IMR-90 (cell line): ENCODE data around the gene UBE2S. TPM values are rescaled to one million over a fixed set of nuclear protein-coding genes. Genes with fewer than 3 reads are reported as not detected.

ENCODE experiments used
- ATAC-seq: fragments of 200-7000 bp; cut with Tn5 transposase; 2 replicates; pipeline ENCODE4 v1.9.1; 2020; ENCODE audit warnings: low read depth, mild to moderate bottlenecking, moderate library complexity
- BruUV-seq: library from RNA; stranded (reverse); fragments of 400-500 nt; replicated peaks from 2 replicates; lab custom pipeline; 2021; lab: Mats Ljungman, UMichigan
- CTCF ChIA-PET: fragments of 300-600 bp; formaldehyde crosslinking; extraction: SDS; loops from one replicate; lab custom pipeline; 2021; ENCODE audit warnings: antibody characterized with exemption; lab: Yijun Ruan, JAX
- POLR2A ChIA-PET: fragments of 300-600 bp; sonication (Branson Sonifier 250); formaldehyde crosslinking; loops from one replicate; lab custom pipeline; 2022; ENCODE audit warnings: antibody characterized with exemption; ENCODE audit not compliant: unreplicated experiment; lab: Charles Lee
- DNase-seq: peaks from one replicate; pipeline ENCODE4 v3.0.0; 2013
- H2AFZ ChIP-seq: replicated peaks from 2 replicates; pipeline ENCODE3; 2013; ENCODE audit warnings: low read length, mild to moderate bottlenecking; ENCODE audit not compliant: poor library complexity
- H2AK5ac ChIP-seq: 2 replicates; pipeline ENCODE4 v1.6.1; 2013; ENCODE audit warnings: low read depth, low read length, inconsistent platforms
- H2AK9ac ChIP-seq: replicated peaks from 2 replicates; pipeline ENCODE3; 2013; ENCODE audit warnings: mild to moderate bottlenecking, low read depth, low read length, moderate library complexity; ENCODE audit not compliant: poor library complexity
- H2BK120ac ChIP-seq: 2 replicates; pipeline ENCODE4 v1.6.1; 2013; ENCODE audit warnings: low read depth, low read length, inconsistent platforms
- H2BK15ac ChIP-seq: 3 replicates; pipeline ENCODE4 v1.6.1; 2013; ENCODE audit warnings: low read depth, low read length, inconsistent platforms
- H2BK20ac ChIP-seq: 2 replicates; pipeline ENCODE4 v1.6.1; 2013; ENCODE audit warnings: low read depth, mild to moderate bottlenecking, inconsistent platforms, low read length, moderate library complexity
- H2BK5ac ChIP-seq: 2 replicates; pipeline ENCODE4 v1.6.1; 2013; ENCODE audit warnings: mild to moderate bottlenecking, low read depth, low read length, inconsistent platforms; ENCODE audit not compliant: poor library complexity, severe bottlenecking
- H3K14ac ChIP-seq: replicated peaks from 2 replicates; pipeline ENCODE4 v1.6.1; 2013; ENCODE audit warnings: low read depth, low read length, inconsistent platforms
- H3K18ac ChIP-seq: 2 replicates; pipeline ENCODE4 v1.6.1; 2013; ENCODE audit warnings: low read depth, low read length, control low read depth
- H3K23ac ChIP-seq: 2 replicates; pipeline ENCODE4 v1.6.1; 2013; ENCODE audit warnings: low read depth, low read length, inconsistent platforms
- H3K27ac ChIP-seq: 2 replicates; pipeline ENCODE4 v1.5.1; 2013; ENCODE audit warnings: mild to moderate bottlenecking, control low read depth, low read length; ENCODE audit not compliant: insufficient read depth
- H3K27me3 ChIP-seq: 2 replicates; pipeline ENCODE4 v1.6.1; 2013; ENCODE audit warnings: low read length; ENCODE audit not compliant: control insufficient read depth, insufficient read depth
- H3K36me3 ChIP-seq: 2 replicates; pipeline ENCODE4 v1.6.1; 2013; ENCODE audit warnings: low read length, mixed read lengths; ENCODE audit not compliant: control insufficient read depth, insufficient read depth
- H3K4ac ChIP-seq: 2 replicates; pipeline ENCODE4 v1.6.1; 2013; ENCODE audit warnings: low read depth, low read length, inconsistent platforms
- H3K4me1 ChIP-seq: 2 replicates; pipeline ENCODE4 v1.6.1; 2013; ENCODE audit warnings: low read length, mixed read lengths; ENCODE audit not compliant: control insufficient read depth, insufficient read depth
- H3K4me2 ChIP-seq: 2 replicates; pipeline ENCODE4 v1.6.1; 2013; ENCODE audit warnings: low read depth, mild to moderate bottlenecking, control low read depth, low read length, moderate library complexity
- H3K4me3 ChIP-seq: 2 replicates; pipeline ENCODE4 v1.5.1; 2013; ENCODE audit warnings: low read depth, mild to moderate bottlenecking, control low read depth, low read length, moderate library complexity; ENCODE audit not compliant: insufficient read depth
- H3K56ac ChIP-seq: 2 replicates; pipeline ENCODE4 v1.6.1; 2013; ENCODE audit warnings: low read length, inconsistent platforms; ENCODE audit not compliant: insufficient read depth; ENCODE audit errors: extremely low read depth
- H3K79me1 ChIP-seq, 2 experiments: 2 replicates each; pipeline ENCODE4 v1.6.1; 2013; ENCODE audit warnings: low read length in 2 of 2, inconsistent platforms in 1 of 2, low read depth in 1 of 2
- H3K9ac ChIP-seq: 2 replicates; pipeline ENCODE4 v1.6.1; 2013; ENCODE audit warnings: low read depth, low read length, control low read depth
- H3K9me1 ChIP-seq: 2 replicates; pipeline ENCODE4 v1.6.1; 2013; ENCODE audit warnings: low read length, inconsistent platforms; ENCODE audit not compliant: insufficient read depth
- H3K9me3 ChIP-seq: 2 replicates; pipeline ENCODE4 v1.6.1; 2013; ENCODE audit warnings: low read length; ENCODE audit not compliant: control insufficient read depth, insufficient read depth
- H4K20me1 ChIP-seq: 2 replicates; pipeline ENCODE4 v1.6.1; 2013; ENCODE audit warnings: low read length, inconsistent platforms; ENCODE audit not compliant: insufficient read depth
- H4K5ac ChIP-seq: 2 replicates; pipeline ENCODE4 v1.6.1; 2013; ENCODE audit warnings: mild to moderate bottlenecking, low read depth, low read length, control low read depth
- H4K8ac ChIP-seq, 2 experiments: 2 replicates each; pipeline ENCODE4 v1.6.1; 2013; ENCODE audit warnings: low read depth in 2 of 2, low read length in 2 of 2, control low read depth in 1 of 2, inconsistent platforms in 1 of 2
- H4K91ac ChIP-seq: 2 replicates; pipeline ENCODE4 v1.6.1; 2013; ENCODE audit warnings: low read depth, low read length, inconsistent platforms; ENCODE audit not compliant: insufficient read depth
- CHD1 ChIP-seq: IDR thresholded peaks from 2 replicates; pipeline ENCODE4 v1.6.1; 2012; ENCODE audit warnings: low read depth, low read length, improper control_type of control experiment
- NFE2L2 ChIP-seq: fragments of 150-350 bp; IDR thresholded peaks from 2 replicates; pipeline ENCODE4 v1.6.1; 2016; ENCODE audit warnings: low read depth, mild to moderate bottlenecking, low read length
- WGBS, 2 experiments: methylation state at CpG; one replicate each; pipeline versions ENCODE4 v1.1.5 to v1.1.7; 2013; ENCODE audit warnings: missing lambda C conversion rate in 2 of 2; ENCODE audit not compliant: insufficient read length in 1 of 2; ENCODE audit errors: extremely low coverage in 2 of 2; 5-methylcytosine and 5-hydroxymethylcytosine counted together
- dilution Hi-C: fragments of 300-500 bp; cut with HindIII; formaldehyde crosslinking; loops from one replicate; pipeline ENCODE4 v1.14.3; 2018; ENCODE audit warnings: low sequenced_read_pairs; ENCODE audit not compliant: unreplicated experiment
- in situ Hi-C: fragments of 300-500 bp; cut with MboI; formaldehyde crosslinking; loops from 3 replicates; pipeline ENCODE4 v1.14.3; 2019; ENCODE audit warnings: low sequenced_read_pairs, inconsistent platforms, mixed read lengths
- intact Hi-C: fragments of 100-400 bp; cut with micrococcal nuclease; formaldehyde crosslinking; loops from 2 replicates; pipeline ENCODE4 v1.10.0; 2022
- polyA plus RNA-seq, 3 experiments: library from polyadenylated mRNA; depleted of rRNA; stranded (reverse); fragments of >200 nt; gene quantifications; 2 replicates each; pipeline ENCODE4 v1.2.3, GENCODE V29; 2012; ENCODE audit warnings: low replicate concordance in 1 of 3
- total RNA-seq: library from RNA; depleted of rRNA; stranded (reverse); fragments of >200 nt; gene quantifications from 2 replicates; pipeline ENCODE4 v1.2.3, GENCODE V29; 2012

The UBE2S gene
- total and polyA plus RNA-seq, 2 of the 4 experiments (the other 2 are of a cell fraction): 69.5 to 104 TPM

DNA sequence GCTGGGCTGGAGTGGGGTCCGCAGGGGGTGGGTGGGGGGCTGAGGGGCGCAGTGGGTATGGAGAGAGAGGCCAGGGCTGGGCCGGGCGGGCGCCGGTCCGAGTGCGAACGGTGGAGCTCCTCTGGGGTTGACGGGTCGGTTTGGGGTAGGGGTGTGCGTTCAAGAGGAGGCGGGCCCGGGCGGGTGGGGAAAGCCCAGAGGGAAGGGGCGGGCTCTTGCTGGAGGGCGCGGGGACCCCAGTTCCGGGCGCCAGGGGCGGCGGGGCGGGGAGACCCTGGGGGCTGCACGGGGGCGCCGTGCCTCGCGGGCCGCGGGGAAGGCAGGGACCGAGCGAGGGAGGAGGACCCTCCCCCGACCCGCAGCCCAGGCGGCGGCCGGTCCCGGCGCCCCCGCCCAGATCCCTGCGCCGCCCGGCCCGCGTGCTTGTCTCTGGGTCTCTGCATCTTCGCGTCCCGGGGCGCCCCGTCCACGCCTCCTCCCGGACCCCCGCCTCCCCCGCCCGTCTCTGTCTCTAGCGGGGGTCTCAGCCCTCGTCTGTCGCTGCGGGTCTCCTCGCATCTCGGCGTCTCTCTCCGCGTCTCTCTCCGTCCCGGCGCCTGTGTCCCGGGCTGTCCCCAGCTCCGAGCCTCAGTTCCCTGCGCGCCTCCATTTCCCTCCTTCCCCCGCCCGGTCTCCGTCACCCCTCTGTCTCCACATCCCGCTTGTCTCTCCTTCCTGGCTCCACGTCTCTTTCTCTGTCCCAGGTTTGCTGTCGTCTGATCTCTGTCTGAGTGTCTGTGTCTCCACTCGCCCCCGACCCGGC lies 43.8 kb upstream of the UBE2S start:
- Histone ChIP-seq H4K20me1 (peaks cover 26% of the 10 kb centered on the region), H3K4me1 (peaks cover 2% of the 10 kb centered on the region; the same call in 1 of the 2 replicates), H3K9ac (no peak overlapping the region), H3K36me3 (no peaks in the 10 kb centered on the region; the same call in 1 of the 2 replicates), H3K9me1 (peaks cover 2% of the 10 kb centered on the region; the same call in 1 of the 2 replicates), H3K4me3 (peak overlapping the region; percentile 9), H2BK120ac (no peak overlapping the region), H3K4ac (no peak overlapping the region), H2BK15ac (no peak overlapping the region), H2AK5ac (no peak overlapping the region), H2BK20ac (no peak overlapping the region), H3K9me3 (no peaks in the 10 kb centered on the region), H3K27me3 (peaks cover 36% of the 10 kb centered on the region), H3K56ac (no peak overlapping the region), H2BK5ac (no peak overlapping the region), H4K5ac (no peak overlapping the region), H2AK9ac (no peak overlapping the region), H3K23ac (no peak overlapping the region), H4K8ac (no peak overlapping the region), H3K18ac (no peak overlapping the region), H3K79me1 (no peaks in the 10 kb centered on the region; a peak in 1 of 4 replicates), H3K27ac (no peak overlapping the region), H4K91ac (no peak overlapping the region), H3K4me2 (peak overlapping the region; percentile 67), H3K14ac (no peak overlapping the region), H2AFZ (peak overlapping the region; percentile 61)
- DNase-seq (no peak), ATAC-seq (0 out of 2 replicates have a peak, but pooled peaks have one; percentile 21)
- BruUV-seq: no TSS peak
- in situ Hi-C loops (no loop called here), dilution Hi-C loops (no loop called here), intact Hi-C loops (no loop called here)
- TF ChIP-seq NFE2L2 (no peak), CHD1 (no peak)
- ChIA-PET POLR2A (no interaction called here), CTCF (interaction anchor here (0.6 kb wide), 1 partner anchor 16 kb away, joined by 3 read pairs; no protein-coding TSS in a partner anchor)
- WGBS, 2 experiments: 1% methylated on average over 33 of the region's 80 CpGs; no CpG with 5 or more reads in 1 of the 2 experiments
